Choroid plexus epithelial cell (primary cell): ENCODE data around the gene GTF2H2C.
"Not testable (repeated sequence)": the region's sequence is repeated elsewhere in the genome, so short reads cannot be mapped to it uniquely, and the experiment has no call there.

ENCODE experiments used
- DNase-seq: peaks from one replicate; pipeline ENCODE4 v3.0.0-alpha.2; 2010; ENCODE audit warnings: low read depth
- H3K4me3 ChIP-seq: 2 replicates; pipeline ENCODE4 v1.5.1; 2011; ENCODE audit warnings: low read depth, mild to moderate bottlenecking, control low read depth, low read length, moderate library complexity
- TF ChIP-seq, protein P1 (sequence below): conservative IDR thresholded peaks from 2 replicates; pipeline ENCODE4 v1.5.1; 2011; ENCODE audit warnings: low read depth, mild to moderate bottlenecking, control low read depth, inconsistent platforms, low read length, moderate library complexity

Gene GTF2H2C

DNA sequence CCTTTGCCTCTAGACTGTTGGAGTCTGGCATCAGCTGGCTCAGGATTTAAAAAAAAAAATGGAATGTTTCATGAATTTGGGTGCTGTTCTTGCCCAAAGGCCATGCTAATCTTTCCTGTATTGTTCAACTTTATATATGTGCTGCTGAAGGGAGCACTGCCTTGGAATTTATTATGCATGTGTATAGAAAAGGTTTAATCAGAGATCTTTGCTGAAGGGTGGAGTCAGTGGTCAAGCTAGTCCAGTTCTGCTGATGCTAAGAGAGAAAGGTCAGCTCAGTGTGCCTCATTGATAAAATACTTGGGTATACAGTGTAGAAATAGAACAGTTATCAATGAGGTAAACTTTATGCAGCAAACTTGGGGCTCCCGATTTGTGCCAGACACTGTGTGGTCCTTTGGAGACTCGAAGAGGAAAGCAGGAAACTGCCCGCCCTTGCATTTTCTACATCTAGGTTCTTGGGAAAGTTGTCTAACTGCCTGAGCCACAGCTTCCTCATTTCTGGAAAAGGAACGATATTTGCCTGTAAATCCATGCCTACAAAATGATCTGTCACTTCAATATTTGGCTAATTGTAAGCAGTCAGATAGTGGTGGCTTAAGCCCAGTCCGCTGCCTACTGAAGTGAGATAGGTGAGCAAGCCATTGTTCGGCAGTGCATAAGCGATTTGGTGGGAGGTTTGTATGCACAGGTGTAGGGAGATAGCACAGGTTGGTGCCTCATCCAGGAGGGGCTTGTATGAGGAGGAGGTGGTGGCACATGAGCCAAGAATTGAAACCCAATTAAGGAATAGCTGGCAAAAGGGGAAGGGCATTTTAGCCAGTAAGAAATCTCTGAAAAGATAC, 29.2 kb upstream of the GTF2H2C start:
- no peak overlapping the region for H3K4me3 ChIP-seq
- TF ChIP-seq, protein P1, sequence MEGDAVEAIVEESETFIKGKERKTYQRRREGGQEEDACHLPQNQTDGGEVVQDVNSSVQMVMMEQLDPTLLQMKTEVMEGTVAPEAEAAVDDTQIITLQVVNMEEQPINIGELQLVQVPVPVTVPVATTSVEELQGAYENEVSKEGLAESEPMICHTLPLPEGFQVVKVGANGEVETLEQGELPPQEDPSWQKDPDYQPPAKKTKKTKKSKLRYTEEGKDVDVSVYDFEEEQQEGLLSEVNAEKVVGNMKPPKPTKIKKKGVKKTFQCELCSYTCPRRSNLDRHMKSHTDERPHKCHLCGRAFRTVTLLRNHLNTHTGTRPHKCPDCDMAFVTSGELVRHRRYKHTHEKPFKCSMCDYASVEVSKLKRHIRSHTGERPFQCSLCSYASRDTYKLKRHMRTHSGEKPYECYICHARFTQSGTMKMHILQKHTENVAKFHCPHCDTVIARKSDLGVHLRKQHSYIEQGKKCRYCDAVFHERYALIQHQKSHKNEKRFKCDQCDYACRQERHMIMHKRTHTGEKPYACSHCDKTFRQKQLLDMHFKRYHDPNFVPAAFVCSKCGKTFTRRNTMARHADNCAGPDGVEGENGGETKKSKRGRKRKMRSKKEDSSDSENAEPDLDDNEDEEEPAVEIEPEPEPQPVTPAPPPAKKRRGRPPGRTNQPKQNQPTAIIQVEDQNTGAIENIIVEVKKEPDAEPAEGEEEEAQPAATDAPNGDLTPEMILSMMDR = no peak
- DNase-seq = no peak

DNA sequence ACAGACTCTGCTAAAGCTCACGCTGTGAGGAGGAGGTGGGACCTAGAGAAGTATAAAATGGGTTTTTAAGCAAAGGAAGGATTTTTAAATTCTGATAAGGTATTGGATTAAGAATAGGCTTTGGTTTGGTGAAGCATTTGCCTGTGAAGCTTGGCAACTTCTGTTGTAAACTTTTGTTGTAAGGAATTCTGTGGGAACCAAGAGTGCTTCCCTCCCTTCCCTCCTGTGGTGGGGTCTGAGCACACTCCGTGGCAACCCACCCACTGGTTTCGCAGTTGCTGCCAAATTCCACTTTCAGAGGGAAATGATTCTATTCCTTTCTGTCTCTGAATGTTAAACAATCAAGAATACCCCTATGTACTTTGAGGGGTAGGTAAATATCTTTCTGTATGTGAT, 28.6 kb upstream of the GTF2H2C start:
- H3K4me3 ChIP-seq = no peak overlapping the region
- TF ChIP-seq, protein P1 = no peak
- no peak for DNase-seq

DNA sequence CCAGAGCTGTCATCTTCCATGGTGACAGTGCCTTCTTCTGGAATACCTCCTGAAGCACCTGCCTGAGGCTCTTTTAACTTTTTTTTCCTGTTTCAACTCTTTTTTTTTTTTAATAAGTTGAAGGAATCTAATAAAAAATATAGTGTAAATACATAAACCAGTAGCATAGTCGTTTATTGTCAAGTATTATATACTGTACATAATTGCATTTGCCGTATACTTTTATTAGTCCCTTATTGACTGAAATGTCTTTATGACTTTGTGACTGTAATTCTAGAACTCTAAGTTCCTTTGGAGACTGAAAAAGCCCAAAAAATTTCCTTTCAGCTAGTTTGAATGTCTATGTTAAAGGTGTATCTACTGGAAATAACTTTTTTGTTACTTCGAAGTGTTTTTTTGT, 22.1 kb upstream of the GTF2H2C start:
- not testable (repeated sequence) for H3K4me3 ChIP-seq, DNase-seq

DNA sequence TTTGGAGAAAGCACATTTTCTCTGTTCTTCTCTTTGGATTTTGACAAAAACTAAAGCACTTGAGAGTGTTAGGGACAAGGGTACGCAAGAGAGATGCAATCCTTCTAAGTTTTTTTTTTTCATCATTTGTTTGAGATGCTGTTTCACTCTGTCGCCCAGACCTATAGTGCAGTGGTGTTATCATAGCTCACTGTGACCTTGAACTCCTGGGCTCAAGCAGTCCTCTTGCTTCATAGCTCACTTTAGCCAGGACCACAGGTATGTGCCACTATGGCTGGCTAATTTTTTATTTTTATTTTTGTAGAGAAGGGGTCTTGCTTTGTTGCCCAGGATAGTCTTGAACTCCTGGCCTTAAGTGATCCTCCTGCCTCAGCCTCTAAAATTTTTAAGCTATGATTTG, 21.3 kb upstream of the GTF2H2C start:
- H3K4me3 ChIP-seq = not testable (repeated sequence)

DNA sequence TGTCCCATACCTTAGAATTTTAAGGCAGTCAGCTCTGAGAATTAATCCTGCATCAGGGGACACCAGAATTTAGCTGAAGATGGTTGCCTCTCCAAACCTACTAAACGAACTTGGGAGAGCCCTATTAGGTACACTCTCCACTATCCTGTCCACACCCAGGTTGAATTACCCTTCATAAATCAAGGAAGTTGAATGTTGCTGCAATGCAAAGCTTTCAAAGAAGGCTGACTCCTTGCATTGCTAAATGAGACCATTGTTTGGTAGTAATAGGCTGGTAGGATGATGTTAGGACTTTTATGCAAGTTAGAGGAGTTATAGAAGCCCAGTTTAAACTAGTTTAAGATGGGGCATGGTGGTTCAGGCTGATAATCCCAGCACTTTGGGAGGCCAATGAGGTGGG, 18.6 kb upstream of the GTF2H2C start:
- H3K4me3 ChIP-seq, DNase-seq: not testable (repeated sequence)

More for the DNA sequence above, 21.3 kb upstream of the GTF2H2C start:
- not testable (repeated sequence) for DNase-seq

DNA sequence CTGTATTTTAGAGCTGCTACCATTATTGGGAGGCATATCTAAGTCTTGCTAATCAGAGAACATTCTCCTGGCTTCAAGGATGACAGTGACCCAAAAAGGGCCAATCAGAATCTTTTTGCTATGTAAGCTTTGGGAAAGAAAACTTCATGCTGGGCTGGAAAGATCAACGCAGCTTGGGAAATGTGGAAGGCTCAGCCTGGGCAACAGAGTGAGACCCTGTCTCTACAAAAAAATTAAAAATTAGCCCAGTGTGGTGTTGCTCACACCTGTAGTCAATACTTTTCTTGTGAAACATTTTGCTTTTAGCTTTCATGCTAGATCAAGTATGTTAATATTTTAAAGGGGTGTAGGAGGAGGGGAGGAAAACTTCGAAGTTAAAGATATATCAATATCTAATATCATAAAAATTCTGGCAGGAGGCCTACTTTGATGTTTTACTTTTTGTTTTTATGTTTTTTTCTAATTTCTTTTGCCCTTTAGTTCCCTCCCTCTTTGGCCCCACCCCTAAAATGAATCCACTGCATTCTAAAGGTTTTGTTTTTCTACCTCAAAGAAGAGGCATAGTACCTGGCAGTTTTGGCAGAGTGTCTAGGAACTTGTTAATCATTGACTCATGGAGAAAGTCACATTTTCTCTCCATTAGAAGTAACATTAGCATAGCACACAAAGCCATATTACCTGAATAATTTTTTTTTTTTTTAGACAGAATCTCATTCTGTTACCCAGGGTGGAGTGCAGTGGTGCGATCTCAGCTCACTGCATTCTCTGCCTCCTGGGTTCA, 17.0 kb upstream of the GTF2H2C start:
- not testable (repeated sequence) for DNase-seq, H3K4me3 ChIP-seq

DNA sequence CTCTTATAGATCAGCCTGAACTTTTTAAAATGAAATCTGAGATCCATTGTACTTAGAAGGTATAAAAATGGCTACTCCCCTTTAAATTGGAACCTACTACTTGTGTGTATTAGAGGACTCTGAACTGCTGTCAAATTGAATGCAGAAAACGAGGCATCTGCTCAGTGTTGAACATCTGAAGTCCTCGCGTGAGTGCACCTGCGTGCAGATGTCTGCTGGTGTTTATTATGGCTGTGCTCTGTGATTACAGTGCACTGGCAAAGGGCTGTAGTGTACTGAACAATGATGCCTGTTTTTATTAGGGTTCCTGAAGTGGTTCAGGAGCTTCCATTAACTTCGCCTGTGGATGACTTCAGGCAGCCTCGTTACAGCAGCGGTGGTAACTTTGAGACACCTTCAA, 15.4 kb upstream of the GTF2H2C start:
- not testable (repeated sequence) for DNase-seq, H3K4me3 ChIP-seq

DNA sequence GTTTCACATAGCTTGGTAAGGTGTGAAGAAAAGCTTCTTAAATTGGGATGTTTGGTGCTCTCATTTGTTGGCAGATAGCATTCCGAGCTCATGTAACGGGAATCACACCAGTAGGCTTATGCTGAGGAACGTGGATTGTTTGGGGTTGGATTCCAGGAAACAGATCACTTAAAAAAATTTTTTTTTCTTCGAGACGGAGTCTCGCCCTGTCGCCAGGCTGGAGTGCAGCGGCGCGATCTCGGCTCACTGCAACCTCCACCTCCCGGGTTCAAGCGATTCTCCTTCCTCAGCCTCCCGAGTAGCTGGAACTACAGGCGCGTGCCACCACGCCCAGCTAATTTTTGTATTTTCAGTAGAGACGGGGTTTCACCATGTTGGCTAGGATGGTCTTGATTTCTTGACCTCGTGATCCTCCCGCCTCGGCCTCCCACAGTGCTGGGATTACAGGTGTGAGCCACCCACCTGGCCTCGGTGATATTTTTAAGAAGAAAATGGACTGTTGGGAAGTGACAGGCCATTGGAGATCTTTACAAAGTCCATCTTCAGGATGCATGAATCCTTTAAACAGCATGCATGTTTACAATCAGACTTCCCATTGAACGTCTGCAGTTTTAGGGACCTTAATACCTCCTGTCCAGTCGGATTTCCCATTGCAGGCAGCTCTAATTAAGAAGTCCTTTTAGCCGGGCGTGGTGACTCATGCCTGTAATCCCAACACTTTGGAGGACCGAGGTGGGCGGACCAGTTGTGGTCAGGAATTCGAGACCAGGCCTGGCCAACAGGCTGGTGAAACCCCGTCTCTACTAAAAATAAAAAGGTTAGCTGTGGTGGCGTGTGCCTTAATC, 818 bp downstream of the GTF2H2C start:
- H3K4me3 ChIP-seq = peak overlapping the region; percentile 39
- not testable (repeated sequence) for DNase-seq

DNA sequence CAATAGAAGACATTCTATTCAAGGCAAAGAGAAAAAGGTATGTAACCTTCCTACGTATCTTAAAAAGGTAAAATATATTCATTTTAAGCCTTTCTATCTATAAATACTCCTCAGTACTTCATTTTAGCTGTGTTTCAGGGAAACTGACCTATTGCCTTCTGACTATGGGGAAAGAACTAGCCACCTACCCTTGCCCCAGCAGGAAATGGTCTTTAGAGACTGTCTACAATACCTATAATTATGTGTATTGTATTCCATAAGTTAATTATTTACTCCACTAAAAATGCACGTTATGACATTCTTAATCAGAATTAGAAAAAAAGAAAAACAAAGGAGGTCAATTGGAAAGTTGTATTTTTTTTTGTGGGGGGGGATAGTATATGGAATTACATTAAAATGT, 6.2 kb downstream of the GTF2H2C start:
- not testable (repeated sequence) for DNase-seq, H3K4me3 ChIP-seq

DNA sequence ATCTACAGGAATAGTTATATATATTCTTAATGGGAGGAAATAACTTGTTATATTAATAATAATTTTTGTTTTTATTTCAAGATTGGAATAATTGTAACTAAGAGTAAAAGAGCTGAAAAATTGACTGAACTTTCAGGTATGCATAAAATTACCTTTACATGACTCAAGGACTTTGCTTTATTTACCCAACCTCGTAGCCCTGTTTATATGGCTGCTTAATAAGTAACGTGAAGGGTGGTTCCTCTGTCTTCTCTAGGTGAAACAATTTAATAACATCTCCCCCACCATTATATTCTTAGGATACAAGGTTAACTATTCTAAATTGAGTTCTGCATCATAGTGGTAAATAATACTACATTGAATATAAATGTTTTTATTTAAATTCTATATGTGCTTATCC, 8.1 kb downstream of the GTF2H2C start:
- not testable (repeated sequence) for DNase-seq, H3K4me3 ChIP-seq

DNA sequence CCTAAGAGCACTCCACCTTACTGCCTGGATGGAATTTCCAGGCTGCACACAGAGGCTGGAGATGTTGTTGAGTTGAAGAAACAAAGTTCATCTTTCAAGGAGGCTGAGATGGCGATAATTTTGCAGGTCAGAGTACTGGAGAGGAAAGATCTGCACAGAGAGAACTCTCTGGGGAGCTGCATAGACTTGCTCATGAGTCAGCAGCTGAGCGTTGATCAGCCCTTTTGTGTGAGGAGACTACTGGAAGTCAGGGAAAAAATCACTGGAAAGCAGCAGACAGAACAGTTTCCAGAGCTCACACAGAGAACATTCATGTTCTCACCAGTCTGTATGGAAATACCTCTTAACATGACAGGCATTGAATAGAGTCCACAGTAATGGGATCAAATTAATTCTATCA, 23.4 kb downstream of the GTF2H2C start:
- DNase-seq = not testable (repeated sequence)

DNA sequence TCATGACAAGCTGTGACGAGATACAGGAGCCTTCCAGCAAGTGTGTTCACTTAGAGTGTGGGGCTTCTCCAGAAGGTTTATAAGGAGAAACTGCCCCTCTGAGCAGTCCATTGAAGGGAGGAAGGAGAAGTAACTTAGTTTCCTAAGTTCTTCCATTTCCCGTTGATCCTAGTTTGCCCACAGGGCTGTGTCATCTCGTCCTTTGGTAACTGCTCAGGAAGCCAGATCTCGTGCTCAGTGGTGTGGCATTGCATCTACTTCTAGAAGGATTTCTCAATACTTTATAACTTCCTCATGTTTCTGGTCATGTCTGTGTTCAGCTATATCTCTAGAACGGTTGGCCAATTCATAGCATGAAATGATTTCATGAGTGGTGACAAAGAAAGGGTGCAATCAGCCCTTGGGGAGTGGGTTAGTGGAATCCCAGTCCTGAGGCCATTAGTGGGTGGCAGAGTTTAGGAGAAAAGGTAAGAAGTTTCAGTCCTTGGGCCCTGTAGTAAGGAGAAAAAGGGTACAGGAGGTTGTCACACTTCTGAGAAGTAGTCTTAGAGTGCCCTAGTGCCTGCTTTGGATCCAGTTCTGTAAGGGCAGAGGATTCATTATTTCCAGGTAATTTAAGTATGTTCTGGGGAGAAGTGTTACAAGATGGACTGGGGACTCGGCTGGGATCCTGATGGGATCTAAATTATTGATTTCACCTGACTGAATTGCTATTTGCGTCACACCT, 36.3 kb downstream of the GTF2H2C start:
- not testable (repeated sequence) for H3K4me3 ChIP-seq, DNase-seq

More for the DNA sequence above, 23.4 kb downstream of the GTF2H2C start:
- H3K4me3 ChIP-seq = not testable (repeated sequence)

DNA sequence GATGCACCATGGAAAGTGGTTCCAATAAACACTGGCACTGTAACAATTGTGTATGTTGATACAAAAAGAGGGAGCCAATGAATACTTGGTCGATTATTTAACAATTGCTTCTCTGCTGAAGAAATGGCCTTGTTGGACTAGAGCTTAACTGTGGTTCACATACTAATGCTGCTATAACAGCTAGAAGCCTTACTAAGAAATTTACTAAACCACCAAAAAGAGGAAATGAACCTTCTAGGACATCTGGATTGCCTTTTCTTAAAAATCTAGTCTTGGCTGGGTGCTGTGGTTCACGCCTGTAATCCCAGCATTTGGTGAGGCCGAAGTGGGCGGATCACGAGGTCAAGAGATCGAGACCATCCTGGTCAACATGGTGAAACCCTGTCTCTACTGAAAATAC, 42.0 kb downstream of the GTF2H2C start:
- H3K4me3 ChIP-seq, DNase-seq: not testable (repeated sequence)

DNA sequence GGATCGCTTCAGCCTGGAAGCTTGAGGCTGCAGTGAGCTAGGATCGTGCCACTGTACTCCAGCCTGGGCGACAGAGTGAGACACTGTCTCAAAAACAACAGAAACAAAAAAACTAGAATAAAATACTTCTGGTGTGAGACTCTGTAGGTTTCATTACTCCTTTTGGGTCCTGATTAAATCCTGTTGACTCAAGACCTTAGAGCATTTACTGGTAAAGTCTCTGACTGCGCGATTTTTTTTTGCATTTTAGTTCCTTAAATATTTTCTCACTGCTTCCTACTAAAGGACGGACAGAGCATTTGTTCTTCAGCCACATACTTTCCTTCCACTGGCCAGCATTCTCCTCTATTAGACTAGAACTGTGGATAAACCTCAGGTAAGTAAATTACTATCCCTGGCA, 46.8 kb downstream of the GTF2H2C start:
- H3K4me3 ChIP-seq = not testable (repeated sequence)

DNA sequence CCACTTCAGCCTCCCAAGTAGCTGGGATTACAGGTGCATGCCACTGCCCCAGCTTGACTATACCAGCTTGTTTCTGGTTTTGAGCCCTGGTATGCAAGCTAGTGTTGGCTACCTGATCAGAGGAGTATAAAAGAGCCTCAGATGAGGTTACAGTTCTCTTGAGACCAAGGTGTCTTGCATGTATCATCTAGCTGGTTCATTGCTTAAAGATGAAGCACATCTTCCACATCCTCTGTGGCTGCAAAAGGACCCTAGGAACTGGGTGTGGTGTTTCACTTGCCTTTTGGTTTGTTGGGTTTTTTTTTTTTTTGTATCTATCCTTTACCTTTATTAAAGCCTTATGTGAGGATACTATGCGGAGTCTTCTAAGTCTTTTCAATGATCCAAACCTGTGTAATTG, 47.8 kb downstream of the GTF2H2C start:
- H3K4me3 ChIP-seq, DNase-seq: not testable (repeated sequence)

More for the DNA sequence above, 46.8 kb downstream of the GTF2H2C start:
- not testable (repeated sequence) for DNase-seq
